HG02970 (cell line): ENCODE data around the gene SWSAP1.
"Not testable (repeated sequence)": the region's sequence is repeated elsewhere in the genome, so short reads cannot be mapped to it uniquely, and the experiment has no call there.

ENCODE experiments used
- ATAC-seq: cut with Tn5 transposase; IDR thresholded peaks from one replicate; pipeline ENCODE4 v1.9.1; 2021; ENCODE audit warnings: mild to moderate bottlenecking, moderate library complexity, moderate number of reproducible peaks; ENCODE audit not compliant: unreplicated experiment, low FRiP score

The SWSAP1 gene

DNA sequence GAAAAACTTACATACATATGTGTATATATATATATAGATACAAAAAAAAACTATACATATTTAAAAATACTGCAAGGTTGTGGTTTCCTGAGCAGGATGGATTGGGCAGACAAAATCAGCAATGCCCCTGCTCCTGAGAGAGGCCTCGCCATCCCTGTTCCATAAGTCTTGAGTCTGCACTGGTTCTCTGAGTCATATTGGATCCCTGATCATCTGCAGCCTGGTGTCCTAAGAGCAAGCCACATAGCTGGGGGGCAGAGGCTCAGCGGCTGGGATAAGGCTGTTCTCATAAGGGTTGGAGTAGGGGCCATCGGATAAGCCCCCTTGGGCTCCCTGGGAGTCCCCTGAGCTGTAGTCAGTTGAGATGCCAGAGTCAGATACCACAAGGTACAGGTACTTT, 3.3 kb downstream of the SWSAP1 start:
- ATAC-seq, result no peak

DNA sequence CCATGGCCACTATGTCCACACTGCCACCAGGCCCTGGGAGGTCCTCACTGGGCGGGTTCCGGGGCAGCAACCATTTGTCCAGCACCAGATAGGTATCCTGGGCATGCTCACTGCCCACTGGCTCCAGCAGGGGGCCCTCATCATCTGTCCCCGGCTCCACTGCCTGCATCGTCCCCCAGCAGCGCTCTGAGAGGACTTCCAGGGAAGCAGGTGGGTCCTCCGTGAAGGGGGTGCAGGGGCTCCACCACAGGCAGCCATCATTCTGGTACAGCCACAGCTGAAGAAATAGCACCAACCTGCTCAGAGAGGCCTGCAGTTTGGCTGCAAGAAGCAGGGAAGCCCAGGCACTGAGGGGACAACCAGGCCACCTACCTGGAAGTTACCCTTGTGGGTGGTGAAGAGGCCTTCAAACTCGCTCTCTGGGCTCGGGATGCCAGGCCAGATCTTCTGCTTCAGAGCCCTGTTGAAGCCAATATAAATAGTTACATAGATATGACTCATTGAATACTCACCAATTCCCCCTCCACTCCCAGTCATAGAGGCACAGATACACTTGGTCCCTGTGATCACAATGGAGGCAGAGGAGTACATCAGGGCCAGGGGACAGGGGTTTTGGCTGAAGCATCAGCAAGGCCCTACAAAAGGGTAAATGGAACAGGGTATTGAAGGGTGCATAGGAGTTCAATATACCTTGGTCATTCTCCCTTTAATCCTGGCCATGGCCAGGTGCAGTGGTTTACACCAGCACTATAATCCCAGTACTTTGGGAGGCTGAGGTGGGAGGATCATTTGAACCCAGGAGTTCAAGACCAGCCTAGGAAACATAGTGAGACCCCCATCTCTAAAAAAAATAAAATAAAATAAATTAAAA, 4.1 kb downstream of the SWSAP1 start:
- no peak for ATAC-seq

DNA sequence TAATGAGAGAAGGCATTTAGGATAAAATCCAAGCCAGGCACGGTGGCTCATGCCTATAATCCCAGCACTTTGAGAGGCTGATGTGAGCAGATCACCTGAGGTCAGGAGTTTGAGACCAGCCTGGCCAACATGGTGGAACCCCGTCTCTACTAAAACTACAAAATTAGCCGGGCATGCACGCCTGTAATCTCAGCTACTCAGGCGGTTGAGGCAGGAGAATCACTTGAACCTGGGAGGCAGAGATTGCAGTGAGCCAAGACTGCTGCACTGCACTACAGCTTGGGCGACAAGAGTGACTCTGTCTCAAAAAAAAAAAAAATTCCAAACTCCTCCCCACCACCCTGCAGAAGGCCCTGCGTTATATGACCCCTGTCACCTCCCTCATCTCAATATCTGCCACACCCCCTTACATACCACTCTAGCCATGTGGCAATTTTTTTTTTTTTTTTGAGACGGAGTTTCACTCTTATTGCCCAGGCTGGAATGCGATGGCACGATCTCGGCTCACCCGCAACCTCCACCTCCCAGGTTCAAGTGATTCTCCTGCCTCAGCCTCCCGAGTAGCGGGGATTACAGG, 4.9 kb downstream of the SWSAP1 start:
- not testable (repeated sequence) for ATAC-seq

DNA sequence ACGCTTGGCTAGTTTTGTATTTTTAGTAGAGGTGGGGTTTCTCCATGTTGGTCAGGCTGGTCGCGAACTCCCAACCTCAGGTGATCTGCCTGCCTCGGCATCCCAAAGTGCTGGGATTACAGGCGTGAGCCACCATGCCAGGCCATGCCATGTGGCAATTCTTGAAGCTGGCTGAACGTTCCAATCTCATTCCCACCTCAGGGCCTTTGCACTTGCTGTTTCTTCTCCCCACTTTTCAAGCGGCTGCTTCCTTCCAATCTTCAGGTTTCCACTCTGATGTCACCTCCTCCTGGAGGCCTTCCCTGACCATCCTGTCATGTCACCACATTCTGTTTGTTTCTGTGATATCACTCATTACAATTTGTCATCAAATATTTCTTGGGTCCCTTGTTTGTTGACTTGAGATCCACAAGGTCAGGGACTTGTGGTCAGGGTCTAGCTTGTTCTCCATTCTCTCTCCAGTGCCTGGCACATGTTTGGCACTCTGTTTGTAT, 5.4 kb downstream of the SWSAP1 start:
- ATAC-seq, result no peak

DNA sequence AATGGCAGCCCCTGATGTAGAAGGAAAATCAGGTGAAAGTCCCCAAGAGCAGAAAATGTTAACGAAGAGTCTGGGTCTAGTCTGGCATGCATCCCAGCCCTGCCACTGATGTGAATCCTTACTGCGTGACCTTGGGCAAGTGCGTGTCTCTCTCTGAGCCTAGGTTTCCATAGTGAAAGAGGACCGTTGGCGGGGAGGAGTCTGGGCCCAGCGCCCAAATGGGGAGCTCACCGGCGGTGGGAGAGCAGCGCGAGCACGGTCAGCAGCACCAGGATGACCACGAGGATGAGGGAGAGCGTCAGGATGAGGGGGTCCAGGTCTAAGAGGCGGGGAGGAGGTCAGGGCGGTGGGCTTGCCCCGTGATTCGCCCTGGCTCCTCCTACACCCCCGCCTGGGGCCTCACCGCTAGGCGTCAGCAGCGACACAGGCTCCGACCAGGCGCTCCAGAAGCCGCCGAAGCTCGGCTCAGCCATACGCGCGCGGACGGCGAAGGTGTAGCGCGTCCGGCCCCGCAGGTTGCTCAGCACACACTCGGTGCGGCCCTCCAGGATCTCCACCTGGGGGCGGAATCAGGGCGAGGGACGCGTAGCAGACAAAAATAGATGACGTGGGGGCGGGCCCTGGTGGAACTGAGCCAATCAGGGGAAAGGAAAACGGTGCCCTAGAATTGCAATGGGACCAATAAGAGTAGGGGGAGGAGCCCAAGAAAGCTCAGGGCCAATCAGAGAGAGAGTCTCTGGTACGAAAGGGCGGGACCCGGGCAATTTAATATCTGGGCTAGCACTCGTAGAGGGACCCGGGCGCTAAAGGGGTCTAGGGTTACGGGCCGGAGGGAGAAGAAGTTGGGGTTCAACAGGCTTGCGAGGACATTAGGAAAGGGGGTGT, 6.4 kb downstream of the SWSAP1 start:
- ATAC-seq, result peak; percentile 75

DNA sequence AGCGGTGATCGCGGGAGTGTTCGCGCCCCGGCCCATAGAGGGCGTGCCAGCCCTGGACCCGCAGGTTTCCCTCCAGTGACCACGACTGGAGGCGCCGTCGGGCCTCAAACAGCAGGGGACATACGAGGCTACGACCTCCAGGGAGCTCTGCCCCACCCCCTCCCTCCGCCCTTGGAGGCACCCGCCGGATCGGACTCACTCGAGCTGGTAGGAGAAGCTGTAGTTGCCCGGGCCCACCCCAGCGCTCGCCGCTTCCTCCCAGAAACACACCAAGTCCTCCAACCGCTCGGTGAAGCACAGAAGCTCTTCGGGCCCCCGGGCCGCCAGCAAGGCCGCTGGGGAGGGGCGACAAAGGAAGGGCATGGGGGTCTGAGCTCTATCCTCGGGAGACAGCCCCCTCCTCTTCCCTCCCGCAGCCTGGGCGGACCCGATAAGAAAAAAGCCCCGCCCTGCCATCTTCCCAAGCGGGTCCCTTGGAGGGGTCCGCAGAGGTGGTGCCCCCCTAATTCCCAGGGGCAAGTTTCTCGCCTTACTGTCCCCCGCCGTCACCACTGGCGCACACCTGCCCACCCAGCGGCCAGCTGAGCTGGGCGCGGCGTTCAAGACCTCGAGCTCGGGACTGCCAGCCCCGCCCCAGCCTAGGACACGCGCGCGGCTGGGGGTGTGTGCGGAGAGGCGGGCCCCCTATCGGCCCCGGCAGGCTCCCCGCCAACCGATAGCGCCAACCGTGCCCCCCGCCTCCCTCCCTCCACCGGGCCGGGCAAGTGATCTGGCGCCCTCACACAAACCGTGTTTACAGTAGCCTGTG, 8.6 kb downstream of the SWSAP1 start:
- ATAC-seq, result no peak

DNA sequence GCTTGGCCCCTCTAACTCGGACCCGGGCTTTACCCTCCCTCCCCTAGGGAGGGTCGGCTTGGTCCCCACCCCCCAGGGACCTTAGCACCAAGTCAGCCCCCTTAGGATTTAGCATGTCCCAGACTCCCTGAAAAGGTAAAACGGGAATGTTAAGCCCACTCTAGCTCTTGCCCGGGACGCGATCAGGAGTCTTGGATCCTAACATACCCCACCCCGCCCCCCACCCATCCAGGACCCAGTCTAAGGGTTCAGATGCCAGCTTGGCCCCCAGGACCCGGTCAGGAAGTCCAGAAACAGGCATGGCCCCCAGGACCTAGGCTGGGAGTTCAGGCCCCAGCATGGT, 9.2 kb downstream of the SWSAP1 start:
- ATAC-seq, result no peak

DNA sequence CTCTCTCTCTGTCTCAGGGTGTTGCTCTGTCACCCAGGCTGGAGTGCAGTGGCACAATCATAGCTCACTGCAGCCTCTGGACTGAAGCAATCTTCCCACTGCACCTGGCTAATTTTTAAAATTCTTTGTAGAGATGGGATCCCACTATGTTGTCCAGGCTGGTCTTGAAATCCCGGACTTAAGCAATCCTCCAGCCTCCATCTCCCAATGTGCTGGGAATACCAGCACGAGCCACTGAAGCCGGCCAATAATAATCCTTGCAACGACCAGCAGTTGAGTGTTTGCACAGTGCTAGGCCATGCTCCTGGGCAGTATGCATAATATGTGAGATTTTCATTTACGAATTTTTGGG, 10.3 kb downstream of the SWSAP1 start:
- no peak for ATAC-seq

DNA sequence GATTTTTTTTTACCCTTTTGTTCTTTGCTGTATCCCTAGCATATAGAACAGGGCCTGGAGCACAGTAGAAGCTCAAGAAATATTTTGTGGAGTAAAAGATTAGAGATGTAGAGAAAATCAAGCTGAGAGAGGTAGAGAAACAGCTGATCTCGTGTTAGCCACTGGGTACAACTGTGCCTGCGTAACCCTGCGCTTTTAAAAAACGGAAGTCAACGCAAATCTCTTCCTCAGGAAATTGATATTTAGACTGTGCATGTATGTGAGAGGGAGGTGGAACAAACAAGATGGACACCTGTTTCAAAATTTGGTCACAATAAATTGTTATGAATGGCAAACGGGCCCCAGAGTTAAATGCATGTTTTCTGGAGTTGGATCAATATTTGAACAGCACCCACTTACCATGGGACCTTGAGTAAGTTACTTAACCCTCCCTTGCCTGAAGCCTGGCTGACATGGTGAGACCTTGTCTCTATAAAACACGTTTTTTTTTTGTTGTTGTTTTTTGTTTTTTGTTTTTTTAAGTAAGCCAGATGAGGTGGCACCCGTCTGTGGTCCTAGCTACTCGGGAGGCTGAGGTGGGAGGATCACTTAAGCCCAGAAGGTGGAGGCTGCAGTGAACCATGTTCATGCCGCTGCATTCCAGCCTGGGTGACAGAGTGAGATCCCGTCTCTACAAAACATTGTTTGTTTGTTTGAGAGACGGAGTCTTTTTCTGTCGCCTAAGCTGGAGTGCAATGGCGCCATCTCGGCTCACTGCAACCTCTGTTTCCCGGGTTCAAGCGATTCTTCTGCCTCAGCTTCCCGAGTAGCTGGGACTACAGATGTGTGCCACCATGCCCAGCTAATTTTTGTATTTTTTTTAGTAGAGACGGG, 12.9 kb downstream of the SWSAP1 start:
- ATAC-seq, result no peak

DNA sequence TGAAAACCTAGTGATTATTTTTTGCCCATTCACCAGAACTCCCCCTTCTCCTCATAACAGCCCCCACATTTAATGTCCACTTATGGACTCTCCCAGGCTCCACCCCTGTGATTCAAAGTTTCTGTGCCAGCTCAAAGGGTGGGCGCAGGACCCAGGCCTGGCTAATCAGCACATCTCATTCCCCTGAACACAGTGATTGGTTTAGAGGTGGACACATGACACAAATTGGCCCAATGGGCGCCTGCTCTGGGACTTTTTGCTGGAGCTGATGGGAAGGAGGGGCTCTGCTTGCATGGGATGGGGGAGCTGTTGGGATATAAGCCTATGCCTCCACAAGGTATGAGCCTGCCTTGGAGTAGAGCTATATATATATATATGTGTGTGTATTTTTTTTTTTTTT, 15.9 kb downstream of the SWSAP1 start:
- no peak for ATAC-seq

DNA sequence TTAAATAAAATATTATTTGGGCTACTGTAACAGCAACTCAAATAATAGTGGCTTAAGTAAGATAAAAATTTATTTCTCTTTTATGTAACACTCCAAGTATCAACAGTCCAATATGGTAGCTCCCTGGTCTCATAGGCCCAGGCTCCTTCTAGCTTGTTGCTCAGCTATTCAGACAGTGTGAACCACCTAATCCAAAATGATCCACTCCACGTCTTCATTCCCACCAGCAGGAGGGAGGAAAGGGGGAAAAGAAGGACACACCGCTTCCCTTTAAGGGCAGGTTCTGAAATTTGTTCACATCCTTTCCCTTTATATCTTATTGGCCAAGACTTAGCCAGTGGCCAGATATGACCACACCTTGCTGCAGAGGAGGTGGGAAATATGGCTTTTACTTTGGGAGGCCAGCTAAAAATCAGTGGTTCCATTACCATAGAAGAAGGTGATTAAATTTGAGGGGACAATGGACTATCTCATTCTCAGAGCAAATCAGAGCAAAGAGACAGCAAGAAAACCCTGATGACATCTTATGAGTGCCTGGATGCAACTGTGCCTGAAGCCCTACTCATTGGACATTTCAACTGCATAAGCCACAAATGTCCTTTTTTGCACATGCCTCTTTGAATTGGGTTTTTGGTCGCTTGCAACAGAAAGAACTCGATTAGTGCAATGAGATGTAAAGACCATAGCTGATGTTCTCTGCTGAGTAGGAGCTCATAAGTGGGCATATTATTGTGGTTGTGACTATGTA, 16.6 kb downstream of the SWSAP1 start:
- no peak for ATAC-seq

DNA sequence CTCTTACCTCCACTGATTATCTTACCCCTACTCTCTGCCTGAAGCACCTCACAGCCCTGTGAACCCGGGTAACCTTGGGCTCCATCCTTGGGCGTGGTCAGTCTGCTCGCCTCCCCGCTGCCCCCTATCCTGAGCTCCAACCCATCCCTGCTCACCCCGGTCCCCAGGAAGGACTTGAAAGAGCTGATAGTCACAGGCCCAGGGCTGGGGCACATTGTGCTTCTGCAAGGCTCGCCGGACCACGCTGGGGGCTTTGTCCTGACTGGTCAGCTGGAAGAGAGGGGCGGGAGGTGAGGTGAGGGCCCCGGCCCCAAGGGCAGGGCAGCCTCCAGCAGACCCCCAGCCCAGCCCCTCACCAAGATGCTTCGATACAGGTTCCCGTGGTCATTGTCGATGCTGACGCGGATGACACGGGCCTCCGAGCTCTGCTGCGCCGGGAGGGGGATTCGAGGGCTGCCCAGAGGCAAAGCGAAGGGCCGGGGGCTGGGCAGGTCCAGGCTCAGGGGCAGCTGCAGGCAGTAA, 22.7 kb downstream of the SWSAP1 start:
- ATAC-seq, result no peak

DNA sequence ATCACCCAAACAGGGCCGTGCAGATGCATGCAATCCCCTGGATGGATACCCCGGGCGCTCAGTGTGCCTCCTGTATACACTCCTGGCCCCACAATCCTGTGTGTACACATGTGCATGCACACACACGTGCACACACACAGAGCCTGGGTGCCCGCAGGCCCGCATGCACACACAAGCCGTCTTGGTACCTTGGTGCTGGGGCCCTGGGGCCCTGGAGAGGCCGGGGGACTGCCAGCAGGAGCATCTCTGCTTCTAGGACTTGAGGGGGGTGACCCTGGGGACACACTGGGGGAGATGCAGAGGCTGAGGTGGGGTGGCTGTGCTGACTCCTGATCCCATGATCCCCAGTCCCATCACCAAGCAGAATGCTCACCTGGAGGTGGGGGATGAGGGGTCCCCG, 25.2 kb downstream of the SWSAP1 start:
- no peak for ATAC-seq

DNA sequence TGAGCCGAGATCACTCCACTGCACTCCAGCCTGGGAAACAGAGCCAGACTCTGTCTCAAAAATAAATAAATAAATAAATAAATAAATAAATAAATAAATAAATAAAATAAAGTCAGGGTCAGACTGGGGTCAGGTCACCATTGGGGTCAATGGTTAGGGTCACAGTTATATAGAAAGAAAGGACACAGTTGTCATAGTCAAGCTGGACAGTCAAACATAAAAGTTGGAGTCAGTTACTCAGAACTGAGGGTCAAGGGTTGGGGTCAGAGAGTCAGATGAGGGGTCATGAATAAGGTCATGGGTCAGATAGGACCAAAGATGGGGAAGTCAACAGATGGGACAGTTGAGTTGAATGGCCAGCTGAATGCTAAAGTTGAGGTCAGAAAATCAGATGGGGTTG, 26.3 kb downstream of the SWSAP1 start:
- ATAC-seq, result no peak

DNA sequence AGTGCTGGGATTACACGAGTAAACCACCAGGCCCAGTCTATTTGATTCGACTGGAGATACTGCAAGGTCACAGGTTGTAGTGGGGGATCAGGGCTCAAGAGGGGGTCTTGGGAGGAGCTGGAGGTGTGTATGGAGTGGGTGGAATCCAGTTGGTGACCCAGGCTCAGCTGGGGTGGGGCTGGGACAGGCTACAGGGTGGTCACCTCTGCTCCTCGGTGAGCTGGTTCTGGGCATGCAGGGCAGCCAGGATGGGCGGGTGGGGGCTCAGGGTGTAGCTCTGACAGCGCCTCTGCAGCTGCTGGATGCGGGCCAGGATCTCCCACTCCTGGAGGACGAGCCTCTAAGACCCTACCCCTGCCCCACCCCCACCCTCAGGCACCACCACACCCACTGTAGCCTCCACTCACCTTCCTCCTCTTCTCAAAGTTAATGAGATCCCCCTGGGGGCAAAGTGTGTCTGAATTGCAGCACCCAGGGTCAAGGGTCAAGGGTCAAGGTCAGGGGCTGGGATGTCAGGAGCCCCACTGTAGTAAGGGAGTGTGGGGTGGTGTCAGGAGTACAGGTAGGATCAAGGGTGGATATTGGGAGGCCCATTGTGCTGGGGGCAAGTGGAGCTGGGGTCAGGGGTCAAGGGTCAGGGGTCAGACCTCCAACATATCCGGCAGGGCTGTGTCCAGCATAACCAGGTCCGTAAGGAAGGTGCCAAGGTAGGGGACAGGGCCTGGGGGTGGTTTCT, 27.5 kb downstream of the SWSAP1 start:
- no peak for ATAC-seq

DNA sequence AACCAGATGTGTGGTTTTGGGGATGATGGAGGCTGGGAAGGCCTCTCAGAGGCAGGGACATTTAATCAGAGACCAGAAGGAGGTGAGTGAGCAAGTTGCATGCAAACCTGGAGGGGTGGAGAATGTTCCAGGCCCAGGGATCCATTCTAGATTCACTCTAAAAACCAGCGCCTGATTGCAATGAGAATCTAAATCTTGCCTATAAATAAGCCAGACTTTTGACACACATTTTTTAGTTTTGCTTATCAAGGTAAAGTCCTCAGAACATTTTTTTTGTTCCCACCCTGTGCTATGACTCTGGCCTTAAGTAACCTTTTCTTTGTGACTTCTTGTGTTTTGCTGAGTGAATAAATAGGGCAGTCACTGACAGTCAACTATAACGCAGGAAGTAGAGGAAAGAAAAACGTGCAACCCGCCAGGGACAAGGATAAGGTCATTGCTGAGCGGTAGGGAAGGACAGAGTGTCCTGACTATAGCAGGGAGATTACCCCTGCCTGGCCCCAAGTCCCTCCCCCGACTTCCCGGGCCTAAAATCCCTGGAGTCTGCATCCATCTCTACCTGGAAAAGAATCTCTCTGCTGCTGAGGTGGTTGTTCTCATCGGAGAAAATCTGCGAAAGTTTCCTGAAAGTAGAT, 30.2 kb downstream of the SWSAP1 start:
- ATAC-seq, result no peak

DNA sequence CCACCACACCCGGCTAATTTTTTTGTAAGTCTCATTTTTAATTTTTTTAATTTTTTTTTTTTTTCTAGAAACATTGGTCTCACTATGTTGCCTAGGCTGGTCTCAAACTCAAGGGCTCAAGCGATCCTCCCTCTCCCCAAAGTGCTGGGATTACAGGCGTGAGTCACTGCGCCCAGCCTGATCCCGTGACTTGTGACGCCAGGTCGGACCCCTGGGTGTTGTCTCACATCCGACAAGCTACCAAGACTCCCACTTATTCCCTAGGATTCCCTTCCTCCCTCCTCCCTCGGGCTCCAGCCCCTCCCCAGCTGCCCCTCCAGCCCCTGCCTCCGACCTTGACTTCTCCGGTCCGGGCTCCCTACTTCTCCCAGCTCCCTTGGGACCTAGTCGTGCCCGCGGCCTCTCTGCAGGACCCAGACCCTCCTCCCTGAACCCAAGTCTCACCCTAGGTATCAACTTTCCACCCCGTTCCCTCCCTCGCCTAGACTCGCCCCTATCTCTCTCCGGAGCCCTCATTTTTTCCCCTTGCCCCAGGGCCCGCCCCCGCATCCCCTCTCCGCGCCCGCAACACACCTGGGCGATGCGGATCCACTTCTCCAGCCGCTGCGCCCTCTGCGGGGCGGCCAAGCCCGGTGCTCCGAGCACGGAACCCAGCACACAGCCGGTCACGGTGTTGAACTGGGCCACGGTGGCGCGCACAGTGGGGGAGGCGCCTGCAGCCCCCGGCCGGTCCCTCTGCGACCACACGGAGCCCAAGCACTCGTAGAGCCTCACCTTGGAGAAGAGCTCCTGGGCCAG, 31.6 kb downstream of the SWSAP1 start:
- ATAC-seq, result no peak
